Measurements from ENCODE around the gene PECR.
A peak's percentile ranks its signal among the peaks of the same experiment; 100 is the strongest.

The PECR gene

GRCh38 chr2:216081487-216082116 lies at the start of gene PECR, which contains the start of gene TMEM169:
Gene PECR, minus strand, starts transcription at chr2:216081809. Its CDS starts 68 bp downstream, at chr2:216081741.
Gene TMEM169, plus strand, starts transcription at chr2:216081919. Its CDS starts 14,045 bp downstream, at chr2:216095964.
- no peak for DNase-seq

GRCh38 chr2:216130346-216130971 lies 48.9 kb upstream of the PECR start:
- no peak for DNase-seq

GRCh38 chr2:216126943-216127342 lies 45.3 kb upstream of the PECR start:
- no peak for DNase-seq

- no peak for DNase-seq
Measured at GRCh38 chr2:216121255-216121654, 39.6 kb upstream of the PECR start.

GRCh38 chr2:216119986-216120385 lies 38.4 kb upstream of the PECR start:
- DNase-seq, result no peak

GRCh38 chr2:216119146-216119545 lies 37.5 kb upstream of the PECR start:
- DNase-seq, result no peak

- no peak for DNase-seq
Measured at GRCh38 chr2:216118474-216118873, 36.9 kb upstream of the PECR start.

- no peak for DNase-seq
Measured at GRCh38 chr2:216117561-216118340, 36.1 kb upstream of the PECR start.

GRCh38 chr2:216116418-216116817 lies 34.8 kb upstream of the PECR start:
- no peak for DNase-seq

- DNase-seq, result peak; percentile 94
Measured at GRCh38 chr2:216114714-216115531, 33.3 kb upstream of the PECR start.

- DNase-seq, result no peak
Measured at GRCh38 chr2:216114382-216114713, 32.7 kb upstream of the PECR start.

GRCh38 chr2:216113572-216113971 lies 32.0 kb upstream of the PECR start:
- no peak for DNase-seq

GRCh38 chr2:216112926-216113325 lies 31.3 kb upstream of the PECR start:
- no peak for DNase-seq

GRCh38 chr2:216111122-216111521 lies 29.5 kb upstream of the PECR start:
- no peak for DNase-seq

- no peak for DNase-seq
Measured at GRCh38 chr2:216110620-216111019, 29.0 kb upstream of the PECR start.

- no peak for DNase-seq
Measured at GRCh38 chr2:216109962-216110614, 28.5 kb upstream of the PECR start.

GRCh38 chr2:216108967-216109921 lies 27.6 kb upstream of the PECR start, which contains the start of gene XRCC5:
Gene XRCC5, plus strand, starts transcription at chr2:216109348. Its CDS starts 89 bp downstream, at chr2:216109437.
- peak; percentile 79 for DNase-seq

GRCh38 chr2:216108310-216108966 lies 26.8 kb upstream of the PECR start:
- DNase-seq, result no peak

GRCh38 chr2:216107760-216108159 lies 26.2 kb upstream of the PECR start:
- no peak for DNase-seq

GRCh38 chr2:216107320-216107719 lies 25.7 kb upstream of the PECR start:
- no peak for DNase-seq

GRCh38 chr2:216104691-216105090 lies 23.1 kb upstream of the PECR start:
- DNase-seq, result no peak

Measured in NCI-H187 treated with DMSO at 0.1 percent for 48 hours (cell line).